ENCODE data around the gene PRICKLE4. TPM values are rescaled to one million over a fixed set of nuclear protein-coding genes. Genes with fewer than 3 reads are reported as not detected.

Gene PRICKLE4
- total RNA-seq, 4 donors from 2014 or later: 15.5 to 38.4 (median 23.0) TPM

- Histone ChIP-seq H3K4me3 (no peak overlapping the region), H3K27me3 (no peaks in the 10 kb centered on the region), H3K9me3 (no peaks in the 10 kb centered on the region), H3K27ac (no peak overlapping the region), H3K36me3 (no peaks in the 10 kb centered on the region), H3K4me1 (no peaks in the 10 kb centered on the region)
- 49 to 74% methylated on average over 5 of the region's 13 CpGs for WGBS, 2 donors
- TF ChIP-seq EP300 (IDR thresholded peaks at IDR 0.05) (no peak), CTCF (IDR thresholded peaks at IDR 0.05) (no peak), POLR2A (IDR thresholded peaks at IDR 0.05) (no peak)
- no peak for DNase-seq (ENCODE audit: low spot score in 2 of 2)
Observed at GRCh38 chr6:41756354-41756753, 24.2 kb upstream of the PRICKLE4 start.

- TF ChIP-seq CTCF (IDR thresholded peaks at IDR 0.05): no peak
- no peak for TF ChIP-seq POLR2A (IDR thresholded peaks at IDR 0.05)
- no peak for TF ChIP-seq EP300 (IDR thresholded peaks at IDR 0.05)
- Histone ChIP-seq H3K9me3 (no peaks in the 10 kb centered on the region), H3K27ac (no peak overlapping the region), H3K27me3 (no peaks in the 10 kb centered on the region), H3K36me3 (no peaks in the 10 kb centered on the region), H3K4me1 (no peaks in the 10 kb centered on the region), H3K4me3 (no peak overlapping the region)
- whole genome bisulfite sequencing, 2 donors: 77 to 90% methylated on average over 6 of the region's 6 CpGs
- no peak for DNase-seq (ENCODE audit: low spot score in 2 of 2)
Observed at GRCh38 chr6:41757271-41757670, 23.3 kb upstream of the PRICKLE4 start.

- no peaks in the 10 kb centered on the region for H3K27me3 ChIP-seq
- no peak overlapping the region for H3K27ac ChIP-seq
- H3K9me3 ChIP-seq: no peaks in the 10 kb centered on the region
- no peak overlapping the region for H3K4me3 ChIP-seq
- no peaks in the 10 kb centered on the region for H3K4me1 ChIP-seq
- WGBS, 2 donors: 67 to 69% methylated on average over 7 to 8 of the region's 8 CpGs
- H3K36me3 ChIP-seq: no peaks in the 10 kb centered on the region
- TF ChIP-seq CTCF (IDR thresholded peaks at IDR 0.05) (no peak), EP300 (IDR thresholded peaks at IDR 0.05) (no peak), POLR2A (IDR thresholded peaks at IDR 0.05) (no peak)
- no peak for DNase-seq (ENCODE audit: low spot score in 2 of 2)
Observed at GRCh38 chr6:41757931-41758640, 22.5 kb upstream of the PRICKLE4 start.

DNA sequence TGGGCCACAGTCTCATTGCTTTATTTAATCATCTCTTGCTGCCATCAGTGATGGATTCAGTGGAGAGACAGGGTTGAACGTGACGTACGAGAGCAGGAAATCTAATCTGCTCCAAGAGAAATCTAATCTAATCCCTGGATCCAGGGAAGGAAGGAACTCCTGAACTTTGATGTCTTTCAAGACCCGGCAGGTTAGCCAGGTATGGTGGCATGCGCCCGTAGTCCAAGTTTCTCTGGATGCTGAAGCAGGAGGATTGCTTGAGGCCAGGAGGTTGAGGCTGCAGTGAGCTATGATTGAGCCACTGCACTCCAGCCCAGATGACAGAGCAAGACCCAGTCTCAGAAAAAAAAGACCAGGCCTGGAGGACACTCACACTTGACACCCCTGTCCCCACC, 21.9 kb upstream of the PRICKLE4 start:
- Histone ChIP-seq H3K27me3 (no peaks in the 10 kb centered on the region), H3K36me3 (no peaks in the 10 kb centered on the region), H3K27ac (no peak overlapping the region), H3K4me1 (no peaks in the 10 kb centered on the region), H3K9me3 (no peaks in the 10 kb centered on the region), H3K4me3 (no peak overlapping the region)
- no peak for DNase-seq (ENCODE audit: low spot score in 2 of 2)
- no peak for TF ChIP-seq EP300 (IDR thresholded peaks at IDR 0.05)
- no peak for TF ChIP-seq POLR2A (IDR thresholded peaks at IDR 0.05)
- TF ChIP-seq CTCF (IDR thresholded peaks at IDR 0.05): no peak
- WGBS, 2 donors: 83 to 94% methylated on average over 6 of the region's 6 CpGs

- WGBS, 2 donors: 86 to 89% methylated on average over 10 to 12 of the region's 13 CpGs
- DNase-seq (ENCODE audit: low spot score in 2 of 2): no peak
- no peak overlapping the region for H3K4me3 ChIP-seq
- H3K27me3 ChIP-seq: no peaks in the 10 kb centered on the region
- H3K27ac ChIP-seq: no peak overlapping the region
- TF ChIP-seq EP300 (IDR thresholded peaks at IDR 0.05): no peak
- no peak for TF ChIP-seq CTCF (IDR thresholded peaks at IDR 0.05)
- no peak for TF ChIP-seq POLR2A (IDR thresholded peaks at IDR 0.05)
- H3K36me3 ChIP-seq: no peaks in the 10 kb centered on the region
- no peaks in the 10 kb centered on the region for H3K4me1 ChIP-seq
- H3K9me3 ChIP-seq: no peaks in the 10 kb centered on the region
Observed at GRCh38 chr6:41759106-41759904, 21.3 kb upstream of the PRICKLE4 start.

Data from tibial nerve (tissue), 4 donors.